Body of pancreas (tissue), 4 donors: ENCODE data around the gene SPEM3. TPM values are rescaled to one million over a fixed set of nuclear protein-coding genes. Genes with fewer than 3 reads are reported as not detected.

Source experiments
- ATAC-seq: fragments of 150-250 bp; one replicate; pipeline ENCODE4 v1.9.1; 2016
- DNase-seq, 4 donors: peaks; one replicate each; pipeline ENCODE4 v3.0.0-alpha.2; 2019
- H3K27ac ChIP-seq, 4 donors: fragments of 200-600 bp; sonication (generic); 1 replicate in 3 of 4; 2 replicates in 1 of 4; pipeline versions ENCODE4 v1.5.1 to v1.6.1; 2016 to 2019; ENCODE audit warnings: mild to moderate bottlenecking in 1 of 4, mixed read lengths in 1 of 4, moderate library complexity in 1 of 4
- H3K27me3 ChIP-seq, 2 donors: fragments of 200-600 bp; sonication (generic); one replicate each; pipeline ENCODE4 v1.6.0; 2016; ENCODE audit warnings: mild to moderate bottlenecking in 1 of 2
- H3K36me3 ChIP-seq, 2 donors: fragments of 200-600 bp; sonication (generic); replicated peaks in 1 of 2; 2 replicates each; pipeline ENCODE4 v1.5.1; 2016; ENCODE audit warnings: low read depth in 2 of 2; ENCODE audit not compliant: insufficient read depth in 1 of 2
- H3K4me1 ChIP-seq: fragments of 200-600 bp; sonication (generic); one replicate; pipeline ENCODE4 v1.6.0; 2016
- H3K4me3 ChIP-seq, 2 donors: fragments of 200-600 bp; sonication (generic); 1 replicate in 1 of 2; 2 replicates in 1 of 2; pipeline ENCODE4 v1.5.1; 2016 to 2019
- H3K9me3 ChIP-seq, 3 donors: fragments of 200-600 bp; sonication (generic); 1 replicate in 2 of 3; 2 replicates in 1 of 3; pipeline ENCODE4 v1.5.1; 2016
- CTCF ChIP-seq, 7 experiments: fragments of 450-650 bp in 4 of 7; fragments of 200-600 bp in 3 of 7; sonication (generic) in 3 of 7; IDR thresholded peaks; one replicate each; pipeline ENCODE4 v1.5.1; 2016 to 2019; ENCODE audit warnings: antibody characterized with exemption in 7 of 7
- POLR2A ChIP-seq, 3 donors: fragments of 450-650 bp; IDR thresholded peaks; one replicate each; pipeline ENCODE4 v1.6.1; 2016; ENCODE audit warnings: antibody characterized with exemption in 3 of 3, mild to moderate bottlenecking in 2 of 3
- WGBS, 2 donors: methylation state at CpG; one replicate each; pipeline ENCODE4 v1.1.5; 2017; 5-methylcytosine and 5-hydroxymethylcytosine counted together
- intact Hi-C: fragments of 100-400 bp; cut with DNase I; formaldehyde crosslinking; loops from one replicate; pipeline ENCODE4 v1.15.1; 2023
- total RNA-seq, 2 donors: library from RNA; depleted of rRNA; stranded (reverse); fragments of >200 nt; gene quantifications; one replicate each; pipeline ENCODE4 v1.1.0, GENCODE V29; 2016

Gene SPEM3
- not detected for total RNA-seq

GRCh38 chr17:7428557-7428956, at the start of gene SPEM3:
Gene SPEM3 (plus strand): TSS chr17:7428857. CDS start chr17:7428903, 46 bp downstream.
- no peak within 1 kb of the TSS for H3K27ac ChIP-seq
- no peaks in the 10 kb centered on the region for H3K27me3 ChIP-seq
- intact Hi-C loops = no loop called here
- H3K9me3 ChIP-seq = no peaks in the 10 kb centered on the region
- 40% methylated on average over 3 to 5 of the region's 5 CpGs for WGBS, 2 donors
- H3K4me1 ChIP-seq = no peaks in the 10 kb centered on the region
- DNase-seq = no peak
- no peaks in the 10 kb centered on the region for H3K36me3 ChIP-seq
- H3K4me3 ChIP-seq = no peak within 1 kb of the TSS
- no peak for TF ChIP-seq CTCF (IDR thresholded peaks at IDR 0.05)
- no peak for TF ChIP-seq POLR2A (IDR thresholded peaks at IDR 0.05)
- ATAC-seq = no peak

GRCh38 chr17:7379134-7379533, 49.5 kb upstream of the SPEM3 start:
- Histone ChIP-seq H3K27me3 (no peaks in the 10 kb centered on the region), H3K27ac (no peak overlapping the region), H3K4me3 (no peak overlapping the region), H3K36me3 (no peaks in the 10 kb centered on the region), H3K4me1 (peaks cover 24% of the 10 kb centered on the region), H3K9me3 (no peaks in the 10 kb centered on the region)
- DNase-seq (no peak), ATAC-seq (no peak)
- intact Hi-C loops = no loop called here
- TF ChIP-seq POLR2A (IDR thresholded peaks at IDR 0.05) (no peak), CTCF (IDR thresholded peaks at IDR 0.05) (no peak)
- WGBS, 2 donors = 95 to 98% methylated on average over 3 of the region's 3 CpGs

GRCh38 chr17:7380321-7380720, 48.3 kb upstream of the SPEM3 start:
- peak overlapping the region; percentile 65 to 85 (median 82) for H3K27ac ChIP-seq
- no peaks in the 10 kb centered on the region for H3K36me3 ChIP-seq

GRCh38 chr17:7380855-7381683, 47.6 kb upstream of the SPEM3 start, which contains the start of gene TNK1:
Gene TNK1 (plus strand): TSS chr17:7381089. CDS start chr17:7382927, 1,838 bp downstream.
- H3K4me1 ChIP-seq = peaks cover 24% of the 10 kb centered on the region
- peak within 1 kb of the TSS; percentile 65 to 85 (median 82) for H3K27ac ChIP-seq
- WGBS, 2 donors = 2% methylated on average over 33 to 52 of the region's 52 CpGs
- ATAC-seq (peak; percentile 88), DNase-seq (peak; percentile 72 to 87 (median 82))
- peak within 1 kb of the TSS; percentile 46 to 87 for H3K4me3 ChIP-seq
- H3K27me3 ChIP-seq = no peaks in the 10 kb centered on the region
- no peaks in the 10 kb centered on the region for H3K9me3 ChIP-seq
- peak in 2 of 7 experiments; percentile 5 to 16 for TF ChIP-seq CTCF (IDR thresholded peaks at IDR 0.05)
- peak; percentile 67 to 86 (median 83) for TF ChIP-seq POLR2A (IDR thresholded peaks at IDR 0.05)
- intact Hi-C loops = no loop called here
- no peaks in the 10 kb centered on the region for H3K36me3 ChIP-seq

More at GRCh38 chr17:7380321-7380720, 48.3 kb upstream of the SPEM3 start:
- H3K27me3 ChIP-seq = no peaks in the 10 kb centered on the region
- WGBS, 2 donors = 10 to 21% methylated on average over 5 to 7 of the region's 7 CpGs
- TF ChIP-seq POLR2A (IDR thresholded peaks at IDR 0.05) (no peak), CTCF (IDR thresholded peaks at IDR 0.05) (peak in 1 of 7 experiments; percentile 29)
- no peaks in the 10 kb centered on the region for H3K9me3 ChIP-seq
- DNase-seq = peak; percentile 72 to 91 (median 78)
- ATAC-seq = peak; percentile 67
- peak overlapping the region; percentile 46 to 87 for H3K4me3 ChIP-seq
- peaks cover 24% of the 10 kb centered on the region for H3K4me1 ChIP-seq
- intact Hi-C loops = no loop called here
